Activated CD8-positive, alpha-beta T cell treated with anti-CD3 and anti-CD28 coated beads for 36 hours (primary cell): ENCODE results near the gene GOT1. TPM values are rescaled to one million over a fixed set of nuclear protein-coding genes. Genes with fewer than 3 reads are reported as not detected.

ENCODE experiments used
- ATAC-seq: fragments of 200-7000 bp; cut with Tn5 transposase; one replicate; pipeline ENCODE4 v1.10.0; 2021; ENCODE audit warnings: mild to moderate bottlenecking, moderate library complexity
- CTCF ChIA-PET: fragments of 350-600 bp; sonication (Branson Sonifier 250); formaldehyde crosslinking; loops from one replicate; lab custom pipeline; 2021; ENCODE audit warnings: antibody characterized with exemption; lab: Charles Lee
- POLR2A ChIA-PET: fragments of 350-600 bp; sonication (Branson Sonifier 250); formaldehyde crosslinking; loops from one replicate; lab custom pipeline; 2021; ENCODE audit warnings: antibody characterized with exemption; lab: Charles Lee
- DNase-seq: peaks from one replicate; pipeline ENCODE4 v3.0.0-alpha.2; 2020
- H3K27ac Mint-ChIP-seq: one replicate; pipeline ENCODE4 v1.8.0; 2021; ENCODE audit warnings: mild to moderate bottlenecking, mixed read lengths
- H3K27me3 Mint-ChIP-seq: one replicate; pipeline ENCODE4 v1.8.0; 2021; ENCODE audit warnings: mixed read lengths
- H3K36me3 Mint-ChIP-seq: one replicate; pipeline ENCODE4 v1.8.0; 2021; ENCODE audit warnings: low read depth, mixed read lengths
- H3K4me1 Mint-ChIP-seq: one replicate; pipeline ENCODE4 v1.8.0; 2021; ENCODE audit warnings: low read depth, mixed read lengths
- H3K4me3 Mint-ChIP-seq: one replicate; pipeline ENCODE4 v1.8.0; 2021; ENCODE audit warnings: mild to moderate bottlenecking, moderate library complexity, mixed read lengths
- H3K9me3 Mint-ChIP-seq: one replicate; pipeline ENCODE4 v1.8.0; 2021; ENCODE audit warnings: mixed read lengths
- intact Hi-C: fragments of 100-400 bp; cut with micrococcal nuclease; formaldehyde crosslinking; loops from one replicate; pipeline ENCODE4 v1.10.0; 2022
- total RNA-seq, 2 experiments: library from RNA; stranded (reverse); gene quantifications; one replicate each; pipeline ENCODE4 v1.2.3, GENCODE V29; 2021
- TF ChIP-seq, protein P1 (sequence below): fragments of 200-600 bp; IDR thresholded peaks from one replicate; pipeline ENCODE4 v1.8.0; 2022; ENCODE audit warnings: antibody characterized with exemption, mild to moderate bottlenecking

The GOT1 gene
- total RNA-seq, 2 experiments from 2014 or later = 48.7 to 51.5 TPM

DNA sequence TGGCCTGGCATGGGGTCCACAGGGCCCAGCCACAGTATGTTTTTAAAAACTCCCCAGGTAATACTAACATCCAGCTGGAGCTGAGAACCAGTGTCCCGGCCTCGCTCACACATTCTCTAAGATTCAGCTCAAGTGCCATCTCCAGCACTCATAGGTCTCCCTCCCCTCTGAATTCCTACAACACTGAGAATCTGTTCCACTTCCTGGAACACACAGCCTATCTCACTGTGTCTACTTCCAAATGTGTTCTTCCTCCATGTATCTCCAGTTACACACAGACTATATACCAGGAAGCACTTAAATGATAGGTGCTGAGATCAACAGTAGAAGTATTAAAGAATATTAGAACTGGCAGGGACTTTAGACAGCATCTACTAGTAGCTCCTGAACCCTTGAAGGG lies 10.7 kb downstream of the GOT1 start:
- no peak for DNase-seq
- intact Hi-C loops = no loop called here
- Mint-ChIP-seq H3K27ac (no peak overlapping the region), H3K4me1 (no peaks in the 10 kb centered on the region), H3K27me3 (no peaks in the 10 kb centered on the region), H3K9me3 (no peaks in the 10 kb centered on the region), H3K36me3 (peaks cover 50% of the 10 kb centered on the region), H3K4me3 (no peak overlapping the region)
- no peak for ATAC-seq
- TF ChIP-seq, protein P1, sequence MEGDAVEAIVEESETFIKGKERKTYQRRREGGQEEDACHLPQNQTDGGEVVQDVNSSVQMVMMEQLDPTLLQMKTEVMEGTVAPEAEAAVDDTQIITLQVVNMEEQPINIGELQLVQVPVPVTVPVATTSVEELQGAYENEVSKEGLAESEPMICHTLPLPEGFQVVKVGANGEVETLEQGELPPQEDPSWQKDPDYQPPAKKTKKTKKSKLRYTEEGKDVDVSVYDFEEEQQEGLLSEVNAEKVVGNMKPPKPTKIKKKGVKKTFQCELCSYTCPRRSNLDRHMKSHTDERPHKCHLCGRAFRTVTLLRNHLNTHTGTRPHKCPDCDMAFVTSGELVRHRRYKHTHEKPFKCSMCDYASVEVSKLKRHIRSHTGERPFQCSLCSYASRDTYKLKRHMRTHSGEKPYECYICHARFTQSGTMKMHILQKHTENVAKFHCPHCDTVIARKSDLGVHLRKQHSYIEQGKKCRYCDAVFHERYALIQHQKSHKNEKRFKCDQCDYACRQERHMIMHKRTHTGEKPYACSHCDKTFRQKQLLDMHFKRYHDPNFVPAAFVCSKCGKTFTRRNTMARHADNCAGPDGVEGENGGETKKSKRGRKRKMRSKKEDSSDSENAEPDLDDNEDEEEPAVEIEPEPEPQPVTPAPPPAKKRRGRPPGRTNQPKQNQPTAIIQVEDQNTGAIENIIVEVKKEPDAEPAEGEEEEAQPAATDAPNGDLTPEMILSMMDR = no peak
- ChIA-PET CTCF (interaction anchor here (1.2 to 1.5 kb wide), 2 partner anchors 17 kb away, joined by 3 to 5 read pairs; no protein-coding TSS in a partner anchor), POLR2A (interaction anchor here (1.0 to 1.3 kb wide), 2 partner anchors 11 to 23 kb away, joined by 3 to 6 read pairs; partner anchors contain the start of gene GOT1)

DNA sequence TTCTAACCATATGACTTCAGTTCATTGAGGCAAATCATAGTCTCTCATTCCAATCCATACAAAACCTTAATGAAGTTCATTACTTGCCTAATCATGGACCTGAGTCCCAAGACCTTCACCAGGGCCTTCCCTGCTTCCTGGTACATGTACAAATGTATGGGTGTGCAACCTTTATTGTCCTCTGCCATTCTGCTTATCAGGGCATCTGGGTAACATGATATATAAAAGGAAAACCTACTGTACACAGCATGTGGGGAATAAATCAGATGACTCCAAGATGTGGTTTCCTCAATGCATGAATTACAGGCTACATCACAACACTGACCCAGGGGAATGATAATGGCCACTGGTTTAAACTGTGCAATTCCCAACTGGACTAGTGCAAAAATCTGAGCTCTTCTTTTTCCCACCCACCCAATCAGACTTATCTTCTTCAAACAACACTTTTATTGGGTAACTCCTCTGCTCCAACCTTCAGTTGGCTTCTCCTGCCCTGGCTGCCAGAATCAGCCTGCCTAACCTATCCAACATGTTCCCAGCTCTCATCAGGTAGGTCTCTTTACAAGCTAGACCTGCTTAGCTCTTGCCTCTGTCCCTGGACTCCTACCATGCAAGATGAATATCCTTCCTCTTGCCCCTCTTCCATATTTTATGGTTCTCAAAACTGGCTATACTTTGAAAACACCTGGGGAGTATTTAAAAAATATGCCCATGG lies 11.4 kb downstream of the GOT1 start:
- Mint-ChIP-seq H3K4me1 (no peaks in the 10 kb centered on the region), H3K4me3 (no peak overlapping the region), H3K9me3 (no peaks in the 10 kb centered on the region), H3K27ac (no peak overlapping the region), H3K36me3 (peaks cover 54% of the 10 kb centered on the region), H3K27me3 (no peaks in the 10 kb centered on the region)
- no peak for ATAC-seq
- TF ChIP-seq, protein P1 = no peak
- POLR2A ChIA-PET = interaction anchor here (1.3 kb wide), 1 partner anchor 11 kb away, joined by 6 read pairs; the partner anchor contains the start of gene GOT1
- CTCF ChIA-PET = interaction anchor here (1.2 to 1.5 kb wide), 2 partner anchors 17 kb away, joined by 3 to 5 read pairs; no protein-coding TSS in a partner anchor
- DNase-seq = no peak
- intact Hi-C loops = no loop called here

DNA sequence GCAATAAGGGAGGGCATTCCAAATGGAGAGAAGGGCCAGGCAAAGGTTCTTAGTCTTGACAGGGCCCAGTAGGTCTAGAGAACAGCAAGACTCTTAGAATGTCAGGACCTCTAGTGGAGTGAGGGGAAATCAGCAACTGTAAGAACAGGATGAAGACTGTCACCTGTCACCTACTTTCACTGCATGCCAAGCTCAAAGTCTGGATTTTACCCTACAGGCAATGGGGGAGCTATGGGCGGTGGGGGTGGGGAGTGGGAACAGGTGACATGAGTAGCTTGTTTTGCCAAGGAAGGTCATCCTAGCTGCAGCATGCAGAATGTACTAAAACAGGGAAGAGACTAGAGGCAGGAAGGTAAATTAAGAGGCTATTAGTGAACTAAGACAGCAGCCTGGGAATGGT lies 18.3 kb downstream of the GOT1 start:
- no peak for DNase-seq
- H3K9me3 Mint-ChIP-seq = no peaks in the 10 kb centered on the region
- no peaks in the 10 kb centered on the region for H3K4me1 Mint-ChIP-seq
- TF ChIP-seq, protein P1 = no peak
- no peak for ATAC-seq
- no peak overlapping the region for H3K27ac Mint-ChIP-seq
- H3K36me3 Mint-ChIP-seq = peaks cover 29% of the 10 kb centered on the region
- ChIA-PET POLR2A (no interaction called here), CTCF (no interaction called here)
- no peak overlapping the region for H3K4me3 Mint-ChIP-seq
- intact Hi-C loops = no loop called here
- no peaks in the 10 kb centered on the region for H3K27me3 Mint-ChIP-seq

DNA sequence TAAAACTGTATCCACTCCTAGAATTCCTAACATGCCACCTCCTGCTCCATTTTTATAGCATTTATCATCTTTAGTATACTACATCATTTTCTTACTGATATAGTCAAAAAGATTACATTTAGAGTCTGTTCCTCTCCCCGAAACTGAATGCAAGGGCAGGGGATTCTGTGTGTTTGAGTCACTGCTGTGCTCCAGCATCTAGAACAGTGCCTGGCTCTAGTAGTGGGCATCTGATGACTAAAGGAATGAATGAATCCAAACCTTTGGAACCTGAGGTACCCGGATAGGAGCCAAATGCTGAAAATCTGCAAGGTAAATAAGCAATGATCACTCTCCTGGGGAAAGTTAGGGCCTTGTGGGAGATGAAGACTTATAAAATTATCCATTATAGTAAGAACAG lies 18.9 kb downstream of the GOT1 start:
- Mint-ChIP-seq H3K9me3 (no peaks in the 10 kb centered on the region), H3K27ac (no peak overlapping the region), H3K4me3 (no peak overlapping the region), H3K27me3 (no peaks in the 10 kb centered on the region), H3K4me1 (no peaks in the 10 kb centered on the region), H3K36me3 (peaks cover 28% of the 10 kb centered on the region)
- TF ChIP-seq, protein P1 = no peak
- POLR2A ChIA-PET = no interaction called here
- no peak for ATAC-seq
- intact Hi-C loops = no loop called here
- no peak for DNase-seq
- CTCF ChIA-PET = no interaction called here

DNA sequence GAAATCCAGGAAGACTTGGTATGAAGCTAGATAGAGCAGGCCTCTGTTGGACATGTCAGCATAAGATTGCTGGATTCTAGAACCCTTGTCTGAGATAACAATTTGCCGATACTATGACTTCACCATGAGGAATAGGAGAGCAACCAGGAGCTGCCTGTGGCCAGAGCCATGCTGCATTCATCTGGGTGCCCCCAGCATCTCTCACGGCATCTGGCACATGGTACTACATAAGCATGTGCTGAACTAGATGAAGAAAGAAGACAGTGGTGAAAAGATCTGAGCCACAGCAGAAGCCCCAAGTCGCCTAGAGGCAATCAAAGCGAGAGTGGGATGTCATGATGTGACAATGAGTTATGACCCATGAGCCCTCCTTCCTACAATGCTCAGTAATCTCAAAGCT lies 19.5 kb downstream of the GOT1 start:
- intact Hi-C loops = no loop called here
- DNase-seq (no peak), ATAC-seq (no peak)
- Mint-ChIP-seq H3K4me3 (no peak overlapping the region), H3K4me1 (no peaks in the 10 kb centered on the region), H3K27ac (no peak overlapping the region), H3K36me3 (peaks cover 24% of the 10 kb centered on the region), H3K27me3 (no peaks in the 10 kb centered on the region), H3K9me3 (no peaks in the 10 kb centered on the region)
- ChIA-PET CTCF (no interaction called here), POLR2A (no interaction called here)
- TF ChIP-seq, protein P1 = no peak
